Fibroblast of villous mesenchyme (primary cell): Measurements from ENCODE around the gene EXOC3L1. TPM values are rescaled to one million over a fixed set of nuclear protein-coding genes. Genes with fewer than 3 reads are reported as not detected.

Experiments used
- DNase-seq: peaks from one replicate; pipeline ENCODE4 v3.0.0-alpha.2; 2010; ENCODE audit warnings: low read depth
- H3K4me3 ChIP-seq: 2 replicates; pipeline ENCODE4 v1.5.1; 2011; ENCODE audit warnings: low read depth, mild to moderate bottlenecking, low read length
- CTCF ChIP-seq: IDR thresholded peaks from 2 replicates; pipeline ENCODE4 v1.5.1; 2012; ENCODE audit warnings: low read depth, mild to moderate bottlenecking, low read length; ENCODE audit not compliant: insufficient read depth
- total RNA-seq: library from RNA; depleted of rRNA; stranded (reverse); fragments of >200 nt; gene quantifications from 2 replicates; pipeline ENCODE4 v1.2.3, GENCODE V29; 2012

The EXOC3L1 gene
- total RNA-seq, 1 donor, result not detected

- peak; percentile 64 for DNase-seq
- H3K4me3 ChIP-seq, result peak overlapping the region; percentile 47
- TF ChIP-seq CTCF, result no peak
Observed at GRCh38 chr16:67163999-67164558, 25.9 kb downstream of the EXOC3L1 start.

GRCh38 chr16:67163164-67163998, 26.6 kb downstream of the EXOC3L1 start:
- TF ChIP-seq CTCF, result no peak
- DNase-seq, result peak; percentile 64
- peak overlapping the region; percentile 47 for H3K4me3 ChIP-seq

GRCh38 chr16:67162506-67163163, 27.3 kb downstream of the EXOC3L1 start:
- H3K4me3 ChIP-seq, result no peak overlapping the region
- no peak for TF ChIP-seq CTCF
- no peak for DNase-seq

GRCh38 chr16:67161595-67162058, 28.3 kb downstream of the EXOC3L1 start:
- no peak for DNase-seq
- peak overlapping the region; percentile 97 for H3K4me3 ChIP-seq
- TF ChIP-seq CTCF, result no peak

GRCh38 chr16:67158637-67159600, 31.0 kb downstream of the EXOC3L1 start:
- peak overlapping the region; percentile 97 for H3K4me3 ChIP-seq
- no peak for TF ChIP-seq CTCF
- DNase-seq, result peak; percentile 47
